IgD-negative memory B cell (primary cell): ENCODE results near the gene TMEM238. TPM values are rescaled to one million over a fixed set of nuclear protein-coding genes. Genes with fewer than 3 reads are reported as not detected.
"Not testable (repeated sequence)": the region's sequence is repeated elsewhere in the genome, so short reads cannot be mapped to it uniquely, and the experiment has no call there.

Source experiments
- H3K27ac Mint-ChIP-seq, 3 donors: one replicate each; pipeline ENCODE4 v1.8.0; 2020 to 2022; ENCODE audit warnings: mild to moderate bottlenecking in 3 of 3, mixed read lengths in 3 of 3, moderate library complexity in 1 of 3
- H3K27me3 Mint-ChIP-seq: one replicate; pipeline ENCODE4 v1.8.0; 2021; ENCODE audit warnings: mixed read lengths
- H3K36me3 Mint-ChIP-seq: one replicate; pipeline ENCODE4 v1.8.0; 2020; ENCODE audit warnings: mild to moderate bottlenecking, mixed read lengths
- H3K4me1 Mint-ChIP-seq, 3 donors: one replicate each; pipeline ENCODE4 v1.8.0; 2020 to 2022; ENCODE audit warnings: mixed read lengths in 3 of 3, mild to moderate bottlenecking in 1 of 3
- H3K4me3 Mint-ChIP-seq, 4 donors: one replicate each; pipeline ENCODE4 v1.8.0; 2020 to 2022; ENCODE audit warnings: mild to moderate bottlenecking in 4 of 4, mixed read lengths in 4 of 4, moderate library complexity in 3 of 4
- H3K9me3 Mint-ChIP-seq, 3 donors: one replicate each; pipeline ENCODE4 v1.8.0; 2020 to 2021; ENCODE audit warnings: mixed read lengths in 3 of 3, mild to moderate bottlenecking in 1 of 3
- polyA plus RNA-seq: library from polyadenylated mRNA; unstranded; fragments of 300-500 nt; fragmentation: Illumina TruSeq; gene quantifications from one replicate; pipeline ENCODE4 v1.2.3, GENCODE V29; 2021

Gene TMEM238
- polyA plus RNA-seq, 1 donor from 2014 or later, result 1.1 TPM

GRCh38 chr19:55329791-55330190 lies 54.3 kb downstream of the TMEM238 start:
- H3K36me3 Mint-ChIP-seq, H3K27ac Mint-ChIP-seq, H3K27me3 Mint-ChIP-seq, H3K9me3 Mint-ChIP-seq, H3K4me3 Mint-ChIP-seq, H3K4me1 Mint-ChIP-seq: not testable (repeated sequence)

Other genes with a start within 250 kb of the TMEM238 start
- not detected for gene TNNT1, start 235.1 kb downstream of the TMEM238 start, polyA plus RNA-seq
- not detected for gene TNNI3, start 226.6 kb downstream of the TMEM238 start, polyA plus RNA-seq
- gene DNAAF3, start 217.7 kb downstream of the TMEM238 start, polyA plus RNA-seq, result not detected
- gene SYT5, start 204.0 kb downstream of the TMEM238 start, polyA plus RNA-seq, result 0.43 TPM
- not detected for gene PTPRH, start 174.8 kb downstream of the TMEM238 start, polyA plus RNA-seq
- 1.4 TPM for gene TMEM86B, start 155.5 kb downstream of the TMEM238 start, polyA plus RNA-seq
- gene PPP6R1, start 125.3 kb downstream of the TMEM238 start, polyA plus RNA-seq, result 47.0 TPM
- 34.1 TPM for gene HSPBP1, start 104.2 kb downstream of the TMEM238 start, polyA plus RNA-seq
- gene BRSK1, start 100.3 kb downstream of the TMEM238 start, polyA plus RNA-seq, result 0.34 TPM
- not detected for gene TMEM150B, start 59.0 kb downstream of the TMEM238 start, polyA plus RNA-seq
- 2.3 TPM for gene KMT5C, start 44.4 kb downstream of the TMEM238 start, polyA plus RNA-seq
- gene COX6B2, start 29.6 kb downstream of the TMEM238 start, polyA plus RNA-seq, result not detected
- gene GARIN5B, start 21.0 kb downstream of the TMEM238 start, polyA plus RNA-seq, result not detected
- not detected for gene IL11, start 13.8 kb downstream of the TMEM238 start, polyA plus RNA-seq
- gene TMEM190, start 7.5 kb downstream of the TMEM238 start, polyA plus RNA-seq, result not detected
- gene RPL28, start 1.6 kb upstream of the TMEM238 start, polyA plus RNA-seq, result 825 TPM
- gene UBE2S, start 23.5 kb upstream of the TMEM238 start, polyA plus RNA-seq, result 37.6 TPM
- not detected for gene SHISA7, start 59.0 kb upstream of the TMEM238 start, polyA plus RNA-seq
- 40.0 TPM for gene ISOC2, start 77.3 kb upstream of the TMEM238 start, polyA plus RNA-seq
- gene C19orf85, start 80.5 kb upstream of the TMEM238 start, polyA plus RNA-seq, result not detected
- 0.34 TPM for gene ZNF628, start 92.3 kb upstream of the TMEM238 start, polyA plus RNA-seq
- gene NAT14, start 100.9 kb upstream of the TMEM238 start, polyA plus RNA-seq, result 6.1 TPM
- gene SSC5D, start 104.1 kb upstream of the TMEM238 start, polyA plus RNA-seq, result not detected
- not detected for gene SBK2, start 152.8 kb upstream of the TMEM238 start, polyA plus RNA-seq
- gene SBK3, start 161.3 kb upstream of the TMEM238 start, polyA plus RNA-seq, result not detected
- gene ZNF579, start 196.6 kb upstream of the TMEM238 start, polyA plus RNA-seq, result 0.79 TPM
- 3.1 TPM for gene FIZ1, start 215.2 kb upstream of the TMEM238 start, polyA plus RNA-seq
- 49.6 TPM for gene ZNF524, start 216.0 kb upstream of the TMEM238 start, polyA plus RNA-seq
- gene ZNF865, start 221.4 kb upstream of the TMEM238 start, polyA plus RNA-seq, result 0.36 TPM
- gene ZNF784, start 240.3 kb upstream of the TMEM238 start, polyA plus RNA-seq, result 2.4 TPM